GM10266 (cell line): ENCODE data around the gene TAF1L.

Experiments used
- DNase-seq: peaks from one replicate; pipeline ENCODE4 v3.0.0; 2012; ENCODE audit errors: extremely low spot score
- CTCF ChIP-seq: IDR thresholded peaks from 2 replicates; pipeline ENCODE4 v1.5.1; 2012; ENCODE audit warnings: mild to moderate bottlenecking, low read depth; ENCODE audit not compliant: control insufficient read depth, insufficient read depth; ENCODE audit errors: missing control alignments

TAF1L gene

GRCh38 chr9:32589083-32589723, 46.3 kb downstream of the TAF1L start:
- TF ChIP-seq CTCF = peak; percentile 58
- peak; percentile 43 for DNase-seq

DNA sequence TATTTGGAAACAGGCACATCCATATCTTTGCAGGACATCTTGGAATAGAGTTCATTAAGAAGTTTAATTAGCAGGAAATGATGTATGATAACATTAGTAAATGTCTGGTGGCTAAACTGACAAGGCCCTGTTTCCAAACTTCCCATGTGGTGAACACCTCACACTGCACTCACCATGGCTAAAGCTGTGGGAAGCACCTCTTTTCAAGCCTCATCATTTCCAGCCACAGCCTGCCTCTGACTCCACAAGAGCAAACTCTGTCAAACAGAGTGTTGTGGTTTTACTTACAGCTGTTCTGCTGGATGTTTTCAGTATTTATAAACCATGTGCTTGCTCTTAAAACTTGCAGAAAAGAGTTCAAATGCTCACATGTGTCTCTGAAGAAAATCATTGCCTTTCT, 47.6 kb downstream of the TAF1L start:
- no peak for TF ChIP-seq CTCF
- DNase-seq = no peak

GRCh38 chr9:32584784-32585183, 50.7 kb downstream of the TAF1L start:
- TF ChIP-seq CTCF = no peak
- DNase-seq = no peak

- TF ChIP-seq CTCF = peak; percentile 54
- peak; percentile 39 for DNase-seq
Measured at GRCh38 chr9:32581512-32582143, 53.8 kb downstream of the TAF1L start.

GRCh38 chr9:32580631-32581300, 54.7 kb downstream of the TAF1L start:
- no peak for DNase-seq

DNA sequence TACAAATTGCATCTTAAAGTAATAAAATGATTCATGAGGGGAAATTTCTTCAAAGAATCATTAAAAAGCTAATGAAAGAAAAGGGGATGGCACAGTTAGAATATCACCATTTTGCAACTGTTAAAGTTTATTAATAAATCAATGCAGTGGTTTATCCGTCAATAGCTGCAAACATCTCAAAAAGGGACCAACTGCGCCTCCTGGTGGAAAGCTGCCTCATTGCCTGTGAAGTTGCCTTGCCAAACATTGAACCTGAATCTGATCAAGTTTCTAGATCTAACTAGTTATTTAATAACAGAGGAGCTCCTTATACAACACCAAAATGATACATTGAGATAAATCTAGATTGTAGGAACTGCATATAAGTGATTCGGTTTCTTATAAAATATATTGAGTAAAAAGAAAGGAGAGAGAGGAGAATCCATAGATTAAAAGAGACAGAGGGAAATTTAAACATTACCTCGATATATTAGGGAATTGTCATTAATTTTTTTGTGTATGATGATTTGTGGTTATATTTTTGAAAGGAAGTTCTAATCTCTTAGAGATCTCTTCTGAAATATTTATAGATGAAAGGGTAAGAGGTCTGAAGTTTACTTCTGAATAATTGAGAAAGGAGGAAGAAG, 55.6 kb downstream of the TAF1L start:
- peak; percentile 47 for DNase-seq
- peak; percentile 95 for TF ChIP-seq CTCF

More at GRCh38 chr9:32580631-32581300, 54.7 kb downstream of the TAF1L start:
- no peak for TF ChIP-seq CTCF
